Liver (tissue), 9 donors: ENCODE measurements around the gene LPIN3. TPM values are rescaled to one million over a fixed set of nuclear protein-coding genes. Genes with fewer than 3 reads are reported as not detected.

ENCODE experiments used
- DNase-seq: peaks from one replicate; pipeline ENCODE4 v3.0.0-alpha.2; 2017; ENCODE audit warnings: low spot score
- H3K27ac ChIP-seq, 2 donors: one replicate each; pipeline ENCODE4 v1.7.0; 2013; ENCODE audit warnings: inconsistent platforms in 2 of 2, low read length in 2 of 2, control low read depth in 1 of 2, low read depth in 1 of 2, mild to moderate bottlenecking in 1 of 2
- H3K27me3 ChIP-seq, 4 donors: one replicate each; pipeline versions ENCODE4 v1.6.1 to v1.7.0; 2013; ENCODE audit warnings: low read length in 3 of 4, inconsistent platforms in 1 of 4, mild to moderate bottlenecking in 1 of 4, moderate library complexity in 1 of 4; ENCODE audit not compliant: control insufficient read depth in 4 of 4, insufficient read depth in 4 of 4
- H3K36me3 ChIP-seq, 4 donors: one replicate each; pipeline versions ENCODE4 v1.6.1 to v1.7.0; 2013; ENCODE audit warnings: low read length in 3 of 4, mild to moderate bottlenecking in 3 of 4, low read depth in 1 of 4, moderate library complexity in 1 of 4; ENCODE audit not compliant: control insufficient read depth in 4 of 4, insufficient read depth in 3 of 4
- H3K4me1 ChIP-seq, 4 donors: one replicate each; pipeline versions ENCODE4 v1.6.1 to v1.7.0; 2013; ENCODE audit warnings: low read length in 3 of 4, mild to moderate bottlenecking in 3 of 4, moderate library complexity in 1 of 4; ENCODE audit not compliant: control insufficient read depth in 4 of 4, insufficient read depth in 4 of 4
- H3K4me3 ChIP-seq, 3 donors: one replicate each; pipeline versions ENCODE4 v1.6.1 to v1.7.0; 2013; ENCODE audit warnings: low read length in 3 of 3, control low read depth in 1 of 3, low read depth in 1 of 3, mild to moderate bottlenecking in 1 of 3
- H3K9ac ChIP-seq, 2 donors: one replicate each; pipeline ENCODE4 v1.7.0; 2013; ENCODE audit warnings: low read length in 2 of 2, mild to moderate bottlenecking in 2 of 2, moderate library complexity in 2 of 2, control low read depth in 1 of 2, low read depth in 1 of 2
- H3K9me3 ChIP-seq, 4 donors: one replicate each; pipeline versions ENCODE4 v1.6.1 to v1.7.0; 2013; ENCODE audit warnings: low read length in 3 of 4; ENCODE audit not compliant: control insufficient read depth in 4 of 4
- ATF3 ChIP-seq: IDR thresholded peaks from 2 replicates; pipeline ENCODE4 v1.6.1; 2016; ENCODE audit warnings: antibody characterized with exemption
- CTCF ChIP-seq: fragments of 150-350 bp; IDR thresholded peaks from 2 replicates; pipeline ENCODE4 v1.5.1; 2017; ENCODE audit warnings: improper control_type of control experiment, low read depth, low read length; ENCODE audit not compliant: missing input control
- EGR1 ChIP-seq, 2 donors: IDR thresholded peaks; 2 replicates each; pipeline ENCODE4 v1.6.1; 2016 to 2018; ENCODE audit warnings: antibody characterized with exemption in 2 of 2, low read depth in 2 of 2
- FOXA1 ChIP-seq: IDR thresholded peaks from 2 replicates; pipeline ENCODE4 v1.6.1; 2016; ENCODE audit warnings: antibody characterized with exemption
- FOXA2 ChIP-seq: IDR thresholded peaks from 2 replicates; pipeline ENCODE4 v1.6.1; 2016; ENCODE audit warnings: antibody characterized with exemption
- GABPA ChIP-seq, 2 donors: IDR thresholded peaks in 1 of 2; conservative IDR thresholded peaks in 1 of 2; 2 replicates each; pipeline ENCODE4 v1.6.1; 2016; ENCODE audit warnings: antibody characterized with exemption in 2 of 2, mild to moderate bottlenecking in 1 of 2, moderate library complexity in 1 of 2
- HNF4A ChIP-seq, 2 donors: conservative IDR thresholded peaks; 2 replicates each; pipeline ENCODE4 v1.6.1; 2016; ENCODE audit warnings: antibody characterized with exemption in 2 of 2, mild to moderate bottlenecking in 2 of 2
- HNF4G ChIP-seq: IDR thresholded peaks from 2 replicates; pipeline ENCODE4 v1.6.1; 2016; ENCODE audit warnings: antibody characterized with exemption
- JUND ChIP-seq, 2 donors: IDR thresholded peaks; 2 replicates each; pipeline ENCODE4 v1.6.1; 2016; ENCODE audit warnings: antibody characterized with exemption in 2 of 2
- MAX ChIP-seq: IDR thresholded peaks from 2 replicates; pipeline ENCODE4 v1.6.1; 2016; ENCODE audit warnings: antibody characterized with exemption
- NR2F2 ChIP-seq: IDR thresholded peaks from 2 replicates; pipeline ENCODE4 v1.6.1; 2016; ENCODE audit warnings: antibody characterized with exemption
- RAD21 ChIP-seq, 2 donors: IDR thresholded peaks; 2 replicates each; pipeline ENCODE4 v1.6.1; 2016; ENCODE audit warnings: antibody characterized with exemption in 2 of 2, mild to moderate bottlenecking in 2 of 2
- REST ChIP-seq: IDR thresholded peaks from 2 replicates; pipeline ENCODE4 v1.6.1; 2016; ENCODE audit warnings: antibody characterized with exemption, mild to moderate bottlenecking
- RXRA ChIP-seq, 2 donors: IDR thresholded peaks; 2 replicates each; pipeline ENCODE4 v1.6.1; 2017 to 2018; ENCODE audit warnings: antibody characterized with exemption in 2 of 2, mild to moderate bottlenecking in 1 of 2
- SP1 ChIP-seq: IDR thresholded peaks from 2 replicates; pipeline ENCODE4 v1.6.1; 2018; ENCODE audit warnings: antibody characterized with exemption, mild to moderate bottlenecking
- TAF1 ChIP-seq: conservative IDR thresholded peaks from 2 replicates; pipeline ENCODE4 v1.6.1; 2016; ENCODE audit warnings: antibody characterized with exemption, mild to moderate bottlenecking
- YY1 ChIP-seq: IDR thresholded peaks from 2 replicates; pipeline ENCODE4 v1.6.1; 2016; ENCODE audit warnings: antibody characterized with exemption, mild to moderate bottlenecking
- ZBTB33 ChIP-seq: IDR thresholded peaks from 2 replicates; pipeline ENCODE4 v1.6.1; 2016; ENCODE audit warnings: antibody characterized with exemption
- WGBS: extraction: QIAGEN DNeasy Blood & Tissue Kit; methylation state at CpG from one replicate; pipeline ENCODE4 v1.1.7; 2013; 5-methylcytosine and 5-hydroxymethylcytosine counted together
- polyA plus RNA-seq, 2 donors: library from polyadenylated mRNA; stranded (reverse) in 1 of 2; unstranded in 1 of 2; fragments of 200-250 nt in 1 of 2; fragments of >200 nt in 1 of 2; fragmentation: Nextera tagmentation in 1 of 2; extraction: Ambion mirVana in 1 of 2; gene quantifications; one replicate each; pipeline versions ENCODE4 v1.2.1 to v1.2.3, GENCODE V29; 2013 to 2015
- total RNA-seq, 2 donors: library from RNA; depleted of rRNA; stranded (reverse); fragments of >200 nt; gene quantifications; one replicate each; pipeline ENCODE4 v1.2.3, GENCODE V29; 2014
- donor health status: healthy.
- donor health status: healthy.
- donor health status: healthy.
- donor health status: healthy.
- donor health status: healthy.

LPIN3 gene
- total and polyA plus RNA-seq, 4 donors: 1.5 to 32.4 (median 13.4) TPM

- Histone ChIP-seq H3K9ac (no peak overlapping the region), H3K4me3 (no peak overlapping the region), H3K4me1 (peaks cover 9 to 24% (median 16%) of the 10 kb centered on the region in 4 donors), H3K36me3 (peaks cover 0 to 3% (median 0%) of the 10 kb centered on the region in 4 donors), H3K27me3 (peaks cover 0 to 17% (median 5%) of the 10 kb centered on the region in 4 donors), H3K9me3 (no peaks in the 10 kb centered on the region), H3K27ac (no peak overlapping the region)
- WGBS: 85% methylated on average over 5 of the region's 5 CpGs
- no peak for DNase-seq
- no peak for TF ChIP-seq HNF4A (conservative IDR thresholded peaks at IDR 0.05)
- TF ChIP-seq EGR1 (IDR thresholded peaks at IDR 0.05; ENCODE audit: low read depth in 2 of 2): no peak
- no peak for TF ChIP-seq FOXA2
- TF ChIP-seq MAX: no peak
- TF ChIP-seq GABPA (IDR thresholded peaks at IDR 0.05 in 1 of 2, conservative IDR thresholded peaks at IDR 0.05 in 1 of 2): no peak
- no peak for TF ChIP-seq ZBTB33
- TF ChIP-seq REST: no peak
- no peak for TF ChIP-seq RAD21 (IDR thresholded peaks at IDR 0.05)
- no peak for TF ChIP-seq YY1
- no peak for TF ChIP-seq SP1
- TF ChIP-seq NR2F2: no peak
- TF ChIP-seq HNF4G: no peak
- TF ChIP-seq FOXA1: no peak
- no peak for TF ChIP-seq TAF1
- no peak for TF ChIP-seq JUND (IDR thresholded peaks at IDR 0.05)
- no peak for TF ChIP-seq RXRA (IDR thresholded peaks at IDR 0.05)
- TF ChIP-seq ATF3: no peak
- no peak for TF ChIP-seq CTCF
Observed at GRCh38 chr20:41362748-41363140, 22.1 kb downstream of the LPIN3 start.
